GM12874 (cell line): Measurements from ENCODE around the gene IDI1.

Experiments used
- TF ChIP-seq, protein P1 (sequence below): IDR thresholded peaks from 2 replicates; pipeline ENCODE4 v1.5.1; 2011; ENCODE audit warnings: low read depth, mild to moderate bottlenecking, control low read depth, low read length, moderate library complexity; ENCODE audit not compliant: insufficient read depth

The IDI1 gene

DNA sequence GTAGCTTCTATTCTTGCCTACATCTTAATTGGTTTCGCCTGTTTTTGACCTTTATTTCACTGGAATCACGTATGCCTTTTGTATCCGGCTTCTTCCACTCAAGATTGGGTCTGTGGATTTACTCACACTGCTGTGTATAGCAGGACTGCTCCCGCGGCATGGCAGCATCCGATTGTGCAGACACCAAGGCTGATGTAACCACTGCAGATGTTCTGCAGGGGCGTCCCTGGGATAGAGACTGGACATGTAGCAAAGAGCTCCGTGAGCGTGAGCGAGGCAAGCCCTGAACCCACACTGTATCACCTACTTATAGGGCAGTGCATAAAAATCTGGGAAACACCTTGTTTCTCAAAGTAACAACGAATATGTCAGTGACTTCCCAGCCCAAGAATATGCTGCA, 11.8 kb downstream of the IDI1 start:
- TF ChIP-seq, protein P1, sequence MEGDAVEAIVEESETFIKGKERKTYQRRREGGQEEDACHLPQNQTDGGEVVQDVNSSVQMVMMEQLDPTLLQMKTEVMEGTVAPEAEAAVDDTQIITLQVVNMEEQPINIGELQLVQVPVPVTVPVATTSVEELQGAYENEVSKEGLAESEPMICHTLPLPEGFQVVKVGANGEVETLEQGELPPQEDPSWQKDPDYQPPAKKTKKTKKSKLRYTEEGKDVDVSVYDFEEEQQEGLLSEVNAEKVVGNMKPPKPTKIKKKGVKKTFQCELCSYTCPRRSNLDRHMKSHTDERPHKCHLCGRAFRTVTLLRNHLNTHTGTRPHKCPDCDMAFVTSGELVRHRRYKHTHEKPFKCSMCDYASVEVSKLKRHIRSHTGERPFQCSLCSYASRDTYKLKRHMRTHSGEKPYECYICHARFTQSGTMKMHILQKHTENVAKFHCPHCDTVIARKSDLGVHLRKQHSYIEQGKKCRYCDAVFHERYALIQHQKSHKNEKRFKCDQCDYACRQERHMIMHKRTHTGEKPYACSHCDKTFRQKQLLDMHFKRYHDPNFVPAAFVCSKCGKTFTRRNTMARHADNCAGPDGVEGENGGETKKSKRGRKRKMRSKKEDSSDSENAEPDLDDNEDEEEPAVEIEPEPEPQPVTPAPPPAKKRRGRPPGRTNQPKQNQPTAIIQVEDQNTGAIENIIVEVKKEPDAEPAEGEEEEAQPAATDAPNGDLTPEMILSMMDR = no peak

DNA sequence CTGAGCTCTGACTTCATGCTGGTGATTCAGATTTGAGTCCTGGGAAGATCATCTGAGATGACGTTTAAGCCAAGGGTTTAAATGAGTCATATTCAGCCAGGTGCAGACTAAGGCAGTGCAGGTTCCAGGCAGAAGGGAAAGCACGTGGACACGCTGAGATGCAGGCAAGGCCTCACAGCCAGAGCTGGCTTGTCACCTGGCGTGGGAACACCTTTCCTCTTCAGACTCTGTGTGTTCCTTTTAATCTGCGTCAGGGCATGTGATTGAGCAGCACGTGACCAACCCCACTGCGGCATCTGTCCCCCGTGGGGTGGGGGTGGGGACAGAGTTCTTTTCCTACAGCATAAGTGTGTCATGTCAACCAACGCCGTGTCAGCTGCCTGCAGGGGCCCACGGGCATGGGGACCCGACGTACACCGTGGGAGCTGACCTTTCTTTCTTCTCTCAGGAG, 12.6 kb downstream of the IDI1 start:
- TF ChIP-seq, protein P1 = no peak

DNA sequence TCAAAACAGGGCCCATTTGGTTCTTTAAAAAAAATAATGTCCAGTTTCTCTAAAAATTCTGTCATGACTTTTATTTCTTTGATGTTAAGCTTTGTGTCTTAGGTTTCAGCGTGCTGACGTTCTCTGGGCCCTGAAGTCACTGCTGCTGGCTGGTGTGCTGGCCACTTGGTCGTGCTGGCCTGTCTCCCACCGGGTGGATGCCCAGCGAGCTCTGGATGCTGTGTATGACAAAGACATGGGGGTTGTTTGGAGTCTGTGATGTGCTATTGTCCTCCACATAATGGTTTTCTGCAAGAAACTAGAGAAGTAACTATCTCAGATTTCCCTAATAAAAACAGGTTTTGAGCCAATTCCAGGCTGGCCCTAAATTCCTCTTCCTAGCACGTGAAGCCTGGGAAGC, 13.7 kb downstream of the IDI1 start:
- TF ChIP-seq, protein P1 = no peak

GRCh38 chr10:1034758-1035157, 14.2 kb downstream of the IDI1 start:
- TF ChIP-seq, protein P1 = no peak

- TF ChIP-seq, protein P1 = no peak
These were observed 15.3 kb downstream of the IDI1 start for GRCh38 chr10:1033601-1034000.

DNA sequence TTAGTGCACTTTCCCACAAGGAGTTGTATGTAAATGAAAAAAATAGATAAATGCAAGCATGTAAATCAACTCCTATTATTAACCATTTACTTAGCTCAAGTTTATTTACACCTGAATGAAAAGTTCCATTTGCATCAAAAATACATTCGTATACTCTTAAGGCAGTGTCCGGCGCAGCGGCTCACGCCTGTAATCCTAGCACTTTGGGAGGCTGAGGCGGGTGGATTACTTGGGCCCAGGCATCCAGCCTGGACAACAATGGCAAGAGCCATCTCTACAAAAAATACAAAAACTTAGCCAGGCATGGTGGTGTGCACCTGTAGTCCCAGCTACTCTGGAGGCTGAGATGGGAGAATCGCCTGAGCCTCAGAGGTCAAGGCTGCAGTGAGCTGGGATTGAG, 19.1 kb downstream of the IDI1 start:
- TF ChIP-seq, protein P1 = no peak

GRCh38 chr10:1026578-1026977, 22.3 kb downstream of the IDI1 start:
- TF ChIP-seq, protein P1 = no peak

GRCh38 chr10:1025683-1026082, 23.2 kb downstream of the IDI1 start, which contains the start of gene IDI2:
Gene IDI2 (minus strand): TSS chr10:1025859. CDS start chr10:1024723, 1,136 bp downstream.
- TF ChIP-seq, protein P1 = no peak
